ENCODE data around the gene MMD. TPM values are rescaled to one million over a fixed set of nuclear protein-coding genes. Genes with fewer than 3 reads are reported as not detected.
"Not testable (repeated sequence)": the region's sequence is repeated elsewhere in the genome, so short reads cannot be mapped to it uniquely, and the experiment has no call there.

Gene MMD
- 17.5 TPM for polyA plus RNA-seq (ENCODE audit: insufficient read length)

DNA sequence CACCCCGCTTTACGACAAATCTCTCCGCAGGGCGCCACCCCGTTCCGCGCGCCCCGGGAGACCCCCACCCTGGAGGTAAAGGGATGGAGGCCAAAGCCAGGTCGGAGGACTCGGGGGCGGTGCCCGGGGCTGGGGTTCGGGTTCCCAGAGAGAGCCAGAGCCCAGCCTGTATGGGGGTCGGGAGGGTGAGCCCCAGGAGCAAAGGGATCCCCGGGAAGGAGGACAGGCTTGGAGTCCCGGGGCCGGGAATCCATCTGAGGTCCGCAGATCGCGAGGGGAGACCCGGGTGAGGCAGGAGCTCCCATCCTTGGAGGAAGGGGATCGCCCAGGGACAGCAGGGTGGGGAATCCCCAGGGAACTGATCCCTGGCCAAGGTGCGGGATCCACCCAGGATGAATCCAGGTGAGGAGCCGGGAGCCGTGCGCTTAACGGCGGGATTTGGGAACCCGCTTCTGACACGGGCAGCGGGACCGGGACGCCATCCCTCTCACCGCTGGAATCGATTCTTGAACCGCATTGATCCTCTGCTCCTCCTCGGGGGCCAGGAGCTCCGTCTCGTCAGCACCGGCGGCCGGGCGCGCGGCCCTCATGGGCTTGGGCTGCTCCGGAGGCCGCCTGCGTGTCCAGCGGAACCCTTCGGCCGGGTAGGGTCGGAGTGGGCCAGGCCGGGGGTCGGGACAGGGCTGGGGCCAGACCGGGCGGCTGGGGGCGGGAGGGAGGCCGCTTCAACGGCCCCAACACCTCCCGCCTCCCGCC lies at the start of gene MMD:
MMD (minus strand) TSS at position 657 of the 756 bp plus-strand sequence; CDS start at position 517, 140 bp downstream.
- DNase-seq: peak; percentile 17

- DNase-seq: no peak
Measured at GRCh38 chr17:55466671-55467070, 45.0 kb upstream of the MMD start.

DNA sequence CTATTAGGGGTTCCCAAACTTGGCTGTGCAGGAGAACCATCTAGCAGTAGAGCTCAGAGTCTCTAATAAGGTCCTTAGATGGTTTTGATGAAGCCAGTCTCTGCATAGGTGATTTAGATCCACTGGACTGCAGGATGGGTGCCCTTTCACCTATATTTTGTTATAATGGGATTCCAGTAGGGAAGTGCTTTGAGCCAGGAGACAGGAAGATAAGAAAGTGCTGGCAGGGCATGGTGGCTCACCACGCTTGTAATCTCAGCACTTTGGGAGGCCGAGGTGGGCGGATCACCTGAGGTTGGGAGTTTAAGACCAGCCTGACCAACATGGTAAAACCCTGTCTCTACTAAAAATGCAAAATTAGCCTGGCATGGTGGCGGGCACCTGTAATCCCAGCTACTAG lies 44.1 kb upstream of the MMD start:
- not testable (repeated sequence) for DNase-seq

- DNase-seq: no peak
Measured at GRCh38 chr17:55463600-55463999, 42.0 kb upstream of the MMD start.

DNA sequence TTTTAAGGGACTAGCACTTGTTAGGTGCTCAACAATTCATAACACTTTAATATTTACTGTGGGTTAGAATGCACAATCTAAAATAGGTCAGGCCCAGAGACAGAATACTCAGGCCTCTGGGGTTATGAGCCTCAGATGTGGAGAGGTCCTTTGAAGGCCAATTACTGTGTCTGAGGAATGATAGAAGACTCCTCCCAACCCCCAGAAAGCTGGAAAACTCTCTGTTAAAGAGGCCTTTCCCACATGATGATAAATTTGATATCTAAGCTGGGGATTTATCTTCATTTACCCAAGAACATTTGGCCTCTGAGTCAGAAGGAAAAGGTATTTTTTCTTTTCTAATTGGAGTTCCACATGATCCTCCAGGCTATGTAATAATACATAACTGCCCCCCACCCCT lies 41.1 kb upstream of the MMD start:
- no peak for DNase-seq

GRCh38 chr17:55462234-55462633 lies 40.6 kb upstream of the MMD start:
- no peak for DNase-seq

GRCh38 chr17:55458978-55459377 lies 37.3 kb upstream of the MMD start:
- DNase-seq: no peak

- no peak for DNase-seq
Measured at GRCh38 chr17:55458287-55458900, 36.8 kb upstream of the MMD start.

DNA sequence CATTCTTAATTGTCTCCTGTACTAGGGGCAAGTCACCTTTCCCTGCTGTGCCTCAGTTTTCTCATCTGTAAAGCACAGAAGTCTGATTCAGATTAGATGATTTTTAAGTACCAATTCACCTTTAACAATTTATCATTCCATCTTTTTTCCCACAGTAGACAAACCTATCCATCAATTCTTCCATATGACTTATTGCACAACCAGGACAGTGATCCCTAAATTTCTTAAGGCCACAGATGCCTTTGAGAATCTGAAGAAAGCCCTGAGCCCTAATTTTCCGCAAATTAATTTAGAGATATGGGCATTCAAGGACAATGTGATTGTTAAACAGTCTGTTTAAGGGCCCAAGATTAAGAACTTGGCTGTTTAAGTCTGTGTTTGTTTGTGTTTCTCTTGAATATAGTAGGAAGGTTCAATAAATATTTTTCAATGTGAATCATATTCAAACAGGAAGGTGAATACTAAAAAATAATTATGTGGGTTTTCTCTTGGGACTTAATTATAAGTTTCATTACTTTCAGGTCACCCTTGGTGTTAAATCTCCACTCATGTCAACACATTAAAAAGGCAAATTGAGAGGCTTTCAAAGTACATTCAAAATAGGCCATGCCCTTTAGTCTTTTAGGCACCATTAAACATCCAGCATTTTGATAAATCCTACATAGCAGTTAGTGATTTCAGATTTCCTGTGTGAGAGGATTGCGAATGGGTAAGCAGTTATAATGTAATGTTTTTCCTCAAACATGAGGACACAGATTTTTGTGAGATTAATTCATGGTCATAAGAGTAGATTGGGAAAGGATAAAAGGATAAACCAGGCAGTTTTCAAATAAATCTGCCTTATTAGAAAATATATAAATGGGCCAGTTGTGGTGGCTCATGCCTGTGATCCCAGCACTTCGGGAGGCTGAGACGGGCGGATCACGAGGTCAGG lies 34.9 kb upstream of the MMD start:
- no peak for DNase-seq

- no peak for DNase-seq
Measured at GRCh38 chr17:55454906-55455474, 33.4 kb upstream of the MMD start.

- no peak for DNase-seq
Measured at GRCh38 chr17:55453839-55454557, 32.4 kb upstream of the MMD start.

- DNase-seq: peak; percentile 24
Measured at GRCh38 chr17:55452139-55452790, 30.6 kb upstream of the MMD start.

DNA sequence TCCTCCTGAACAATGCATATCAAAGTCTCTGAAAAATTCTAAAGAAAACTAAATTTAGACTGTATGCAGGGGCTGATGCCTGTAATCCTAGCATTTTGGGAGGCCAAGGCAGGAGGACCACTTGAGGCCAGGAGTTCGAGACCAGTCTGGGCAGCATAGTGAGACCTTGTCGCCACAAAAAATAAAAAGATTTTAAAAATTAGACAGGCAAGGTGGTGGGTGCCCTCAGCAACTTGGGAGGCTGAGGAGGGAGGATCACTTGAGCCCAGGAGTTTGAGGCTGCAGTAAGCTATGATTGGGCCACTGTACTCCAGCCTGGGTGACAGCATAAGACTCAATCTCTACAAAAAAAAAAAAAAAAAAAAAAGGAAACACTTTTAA lies 30.1 kb upstream of the MMD start:
- no peak for DNase-seq

DNA sequence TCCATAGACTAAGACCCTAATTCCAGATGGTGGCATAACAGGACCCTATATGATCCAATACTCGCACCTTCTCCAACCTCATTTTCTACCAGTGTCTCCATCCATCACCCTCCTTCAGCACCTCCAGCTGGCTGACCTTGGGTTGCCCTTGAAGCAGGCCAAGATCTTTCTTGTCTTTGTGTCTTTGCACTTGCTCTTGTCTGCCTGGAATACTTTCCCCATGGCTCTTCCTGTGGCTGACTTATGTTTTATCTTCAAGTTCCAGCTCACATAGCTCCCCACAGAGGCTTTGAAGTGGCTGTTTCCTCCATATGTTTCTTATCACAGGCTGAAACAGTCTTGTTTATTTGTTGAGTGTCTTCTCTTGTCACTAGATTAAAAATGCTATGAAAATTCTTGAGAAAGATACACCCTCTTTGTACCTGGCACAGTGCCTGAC lies 29.6 kb upstream of the MMD start:
- no peak for DNase-seq

GRCh38 chr17:55450232-55450825 lies 28.7 kb upstream of the MMD start:
- no peak for DNase-seq

- no peak for DNase-seq
Measured at GRCh38 chr17:55448681-55449080, 27.0 kb upstream of the MMD start.

DNA sequence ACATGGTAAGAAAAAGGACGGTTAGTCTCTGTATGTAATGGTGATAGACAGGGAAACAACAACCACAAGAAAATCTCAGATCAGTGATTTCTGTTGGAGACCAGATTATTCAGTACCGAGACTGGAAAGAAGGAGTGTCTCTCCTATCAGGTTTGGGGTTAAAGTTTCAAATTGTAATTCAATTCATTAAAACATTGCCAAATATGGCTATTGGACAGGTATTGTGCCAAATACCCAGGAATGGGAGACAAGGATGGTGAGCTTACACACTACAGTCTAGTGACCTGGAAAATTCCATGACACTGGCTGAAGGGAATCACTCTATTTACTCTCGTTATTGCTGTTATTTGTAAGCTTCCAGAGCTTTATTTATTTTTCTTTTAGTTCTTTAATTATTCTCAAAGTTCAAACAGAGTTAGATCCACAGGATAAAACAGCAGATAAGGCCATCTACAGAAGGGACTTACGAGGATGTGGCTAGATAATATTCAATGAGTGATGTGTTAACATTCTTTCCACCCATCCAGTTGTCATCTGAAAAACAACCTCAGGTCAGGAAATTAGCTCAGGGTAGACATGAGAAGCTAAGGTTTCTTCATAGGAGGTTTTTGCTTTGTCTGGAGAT lies 25.1 kb upstream of the MMD start:
- no peak for DNase-seq

- DNase-seq: not testable (repeated sequence)
Measured at GRCh38 chr17:55446004-55446403, 24.4 kb upstream of the MMD start.

- DNase-seq: no peak
Measured at GRCh38 chr17:55444471-55445441, 23.1 kb upstream of the MMD start.
